Neural progenitor cell (in vitro differentiated cells): ENCODE measurements around the gene PDLIM5.

Experiments used
- EZH2 ChIP-seq: fragments of 200-600 bp; sonication (generic); IDR thresholded peaks from 2 replicates; pipeline ENCODE4 v1.6.1; 2017; ENCODE audit warnings: antibody characterized with exemption, mild to moderate bottlenecking, moderate library complexity
- TF ChIP-seq, protein P1 (sequence below): fragments of 200-600 bp; sonication (generic); IDR thresholded peaks from 2 replicates; pipeline ENCODE4 v1.5.1; 2017; ENCODE audit warnings: antibody characterized with exemption, mild to moderate bottlenecking

- TF ChIP-seq, protein P1, sequence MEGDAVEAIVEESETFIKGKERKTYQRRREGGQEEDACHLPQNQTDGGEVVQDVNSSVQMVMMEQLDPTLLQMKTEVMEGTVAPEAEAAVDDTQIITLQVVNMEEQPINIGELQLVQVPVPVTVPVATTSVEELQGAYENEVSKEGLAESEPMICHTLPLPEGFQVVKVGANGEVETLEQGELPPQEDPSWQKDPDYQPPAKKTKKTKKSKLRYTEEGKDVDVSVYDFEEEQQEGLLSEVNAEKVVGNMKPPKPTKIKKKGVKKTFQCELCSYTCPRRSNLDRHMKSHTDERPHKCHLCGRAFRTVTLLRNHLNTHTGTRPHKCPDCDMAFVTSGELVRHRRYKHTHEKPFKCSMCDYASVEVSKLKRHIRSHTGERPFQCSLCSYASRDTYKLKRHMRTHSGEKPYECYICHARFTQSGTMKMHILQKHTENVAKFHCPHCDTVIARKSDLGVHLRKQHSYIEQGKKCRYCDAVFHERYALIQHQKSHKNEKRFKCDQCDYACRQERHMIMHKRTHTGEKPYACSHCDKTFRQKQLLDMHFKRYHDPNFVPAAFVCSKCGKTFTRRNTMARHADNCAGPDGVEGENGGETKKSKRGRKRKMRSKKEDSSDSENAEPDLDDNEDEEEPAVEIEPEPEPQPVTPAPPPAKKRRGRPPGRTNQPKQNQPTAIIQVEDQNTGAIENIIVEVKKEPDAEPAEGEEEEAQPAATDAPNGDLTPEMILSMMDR, result no peak
- no peak for TF ChIP-seq EZH2
Observed at GRCh38 chr4:94653095-94653649, 201.4 kb downstream of the PDLIM5 start.
